GM18858 (cell line): Measurements from ENCODE around the gene PTPRM.

ENCODE experiments used
- ATAC-seq: cut with Tn5 transposase; IDR thresholded peaks from one replicate; pipeline ENCODE4 v1.9.1; 2021; ENCODE audit not compliant: unreplicated experiment

PTPRM gene

DNA sequence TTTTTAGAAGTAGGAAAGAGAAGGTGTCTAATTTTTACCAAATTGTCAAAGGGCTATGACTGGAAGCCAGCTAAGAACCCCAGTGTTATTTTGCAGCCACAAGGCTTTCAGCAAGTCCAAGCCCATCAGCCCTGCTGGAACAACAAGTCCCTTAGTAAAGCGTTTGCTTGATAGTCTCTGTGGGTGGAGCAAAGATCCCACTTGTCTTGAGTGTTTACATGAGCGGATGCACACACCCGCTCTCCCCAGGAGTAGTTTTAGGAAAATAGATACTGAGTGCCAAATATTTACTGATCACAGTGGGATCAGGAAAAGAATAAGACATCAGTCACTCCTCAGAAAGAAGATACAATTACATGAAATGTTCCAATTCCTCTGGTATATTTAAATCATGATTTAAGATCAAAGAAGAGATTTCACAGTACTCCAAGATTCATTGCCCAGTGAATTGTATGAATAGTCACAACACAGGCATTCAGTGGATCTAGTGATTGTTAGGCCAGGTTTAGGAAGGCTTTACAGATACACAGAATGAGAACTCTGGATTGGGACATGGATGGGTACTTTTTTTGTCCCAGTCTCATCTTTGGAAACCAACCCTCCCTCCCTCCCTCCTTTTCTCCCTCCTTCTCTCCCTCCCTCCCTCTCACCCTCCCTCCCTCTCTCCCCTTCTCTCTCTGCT lies 514.9 kb downstream of the PTPRM start:
- no peak for ATAC-seq

DNA sequence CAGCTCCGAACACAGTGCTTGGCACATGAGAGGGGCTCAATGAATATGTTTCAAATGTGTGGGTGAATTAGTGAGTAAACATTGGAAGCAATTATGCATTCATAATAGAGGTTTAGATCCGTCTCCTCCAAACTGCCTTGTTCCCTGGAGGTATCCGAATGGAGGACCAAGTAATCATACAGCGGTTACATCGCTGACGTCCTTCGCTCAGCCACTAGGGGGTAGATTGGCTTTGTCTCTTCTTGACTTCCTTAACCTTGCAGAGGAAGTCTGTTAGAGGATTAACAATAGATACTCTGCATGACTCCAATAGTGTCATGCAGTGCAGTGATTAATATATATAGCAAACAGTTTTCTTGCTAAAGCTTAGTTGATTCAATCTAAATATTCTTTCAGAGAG lies 517.0 kb downstream of the PTPRM start:
- ATAC-seq = no peak

DNA sequence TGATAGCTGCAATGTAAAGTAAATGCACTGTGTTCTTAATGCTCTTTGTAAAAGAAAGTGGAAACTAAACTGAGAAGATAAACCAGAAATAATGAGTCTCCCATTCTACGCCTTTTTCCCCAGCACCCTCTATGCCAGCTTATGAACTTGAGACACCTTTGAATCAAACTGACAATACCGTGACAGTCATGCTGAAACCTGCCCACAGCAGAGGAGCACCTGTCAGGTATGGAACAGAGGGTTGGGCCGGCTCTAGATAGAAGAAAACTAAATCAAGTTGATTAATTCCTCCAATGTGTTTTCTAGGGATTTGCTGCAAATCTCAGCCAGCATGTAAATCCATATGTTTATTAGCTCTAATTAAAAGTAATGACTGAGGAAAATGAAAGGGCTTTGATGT lies 521.5 kb downstream of the PTPRM start:
- ATAC-seq = no peak

DNA sequence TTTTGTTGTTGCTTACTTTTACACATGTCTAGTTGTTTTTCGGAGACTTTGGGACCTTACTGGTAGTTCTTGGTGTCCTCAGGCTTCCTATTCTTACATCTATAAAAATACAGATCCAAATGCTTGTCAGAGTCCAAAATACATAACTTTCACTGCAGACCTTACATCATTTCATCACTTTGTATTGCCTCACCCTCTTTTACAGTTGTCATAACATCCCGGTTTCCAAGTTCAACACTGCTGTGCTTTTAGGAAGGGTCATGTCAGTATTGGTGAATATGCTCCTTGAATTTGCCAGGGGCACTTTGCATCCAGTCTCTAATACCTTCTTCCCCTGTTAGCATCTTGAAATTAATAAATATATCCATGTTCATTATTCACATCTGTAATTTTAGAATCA lies 523.9 kb downstream of the PTPRM start:
- ATAC-seq = no peak

DNA sequence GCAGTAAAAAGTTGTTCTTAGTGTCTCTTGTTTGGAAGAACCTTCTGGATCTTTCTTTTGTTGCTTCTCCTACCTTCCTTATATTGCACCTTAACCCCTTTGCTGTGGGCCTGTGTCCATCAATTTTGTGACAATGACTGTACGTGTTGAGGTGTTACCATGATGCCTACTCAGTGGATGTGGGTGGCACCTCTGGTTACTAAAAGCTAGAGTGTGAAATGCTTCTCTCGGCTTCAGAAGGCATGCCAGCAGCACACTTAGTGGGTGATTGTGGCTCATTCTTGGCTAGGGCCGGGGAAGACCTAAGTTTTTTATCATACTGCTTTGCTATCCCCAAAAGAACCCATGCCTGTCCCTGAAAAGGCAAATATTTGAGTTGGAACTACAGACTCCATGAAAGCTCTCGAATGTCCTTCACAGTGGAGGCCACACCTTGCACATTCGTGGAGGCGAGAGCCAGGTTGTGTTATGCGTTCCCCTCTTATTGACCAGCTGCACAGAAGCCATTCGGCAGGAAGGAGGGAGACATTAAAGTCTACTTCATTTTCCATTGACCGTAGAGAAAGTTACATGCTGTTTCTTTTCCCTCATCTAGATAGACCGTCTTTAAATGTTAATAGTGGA lies 528.9 kb downstream of the PTPRM start:
- no peak for ATAC-seq

DNA sequence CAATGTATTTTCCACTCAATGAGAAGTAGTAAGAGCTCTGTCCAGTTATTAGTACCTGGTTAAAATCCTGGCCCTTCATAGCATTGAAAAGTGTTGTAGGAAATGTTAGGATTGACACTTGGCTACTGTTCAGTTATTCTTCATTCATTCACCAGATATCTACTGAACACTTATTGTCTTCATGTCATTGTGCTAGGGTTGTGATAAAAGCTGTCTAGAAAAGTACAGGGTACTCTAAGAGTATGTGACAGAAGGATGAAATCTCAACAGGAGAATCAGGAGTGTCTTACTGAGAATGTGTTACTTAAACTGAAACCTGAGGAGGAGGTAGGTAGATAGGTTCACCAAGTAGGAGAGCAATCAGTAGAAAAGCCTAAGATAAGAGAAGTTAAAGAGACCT lies 530.3 kb downstream of the PTPRM start:
- ATAC-seq = no peak

DNA sequence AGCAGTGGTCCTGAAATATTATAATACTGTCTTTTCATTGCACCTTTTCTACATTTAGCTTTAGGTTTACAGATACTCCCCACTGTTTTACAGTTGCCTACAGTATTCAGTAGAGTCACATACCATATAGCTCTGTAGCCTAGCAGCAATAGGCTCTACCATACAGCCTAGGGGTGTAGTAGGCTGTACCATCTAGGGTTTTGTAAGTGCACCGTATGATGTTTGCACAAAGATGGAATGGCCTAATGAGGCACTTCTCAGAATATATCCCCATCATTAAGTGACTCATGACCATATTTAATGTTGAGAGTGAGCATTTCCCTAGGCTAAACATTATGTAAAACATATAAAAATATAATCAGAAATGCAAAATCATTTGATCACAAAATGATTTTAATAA lies 530.8 kb downstream of the PTPRM start:
- no peak for ATAC-seq

DNA sequence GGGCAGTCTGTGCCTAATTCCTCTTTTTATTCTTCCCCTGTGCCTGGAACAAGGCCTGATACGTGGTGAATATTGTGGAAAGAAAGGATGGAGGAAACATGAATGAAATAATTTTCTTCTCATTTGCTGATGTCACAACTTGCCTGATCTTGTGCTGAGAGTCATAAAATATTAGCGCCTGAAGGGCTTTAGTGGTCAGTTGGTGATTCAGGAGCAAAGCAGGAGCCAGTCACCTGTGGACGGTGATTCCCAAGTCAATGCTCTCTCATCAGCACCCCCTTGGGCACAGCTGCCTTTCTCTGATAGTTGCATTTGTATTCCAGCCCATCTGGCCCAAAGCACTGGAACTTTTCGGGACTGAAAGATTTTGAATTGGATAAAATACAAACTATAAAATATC lies 539.5 kb downstream of the PTPRM start:
- ATAC-seq = no peak

DNA sequence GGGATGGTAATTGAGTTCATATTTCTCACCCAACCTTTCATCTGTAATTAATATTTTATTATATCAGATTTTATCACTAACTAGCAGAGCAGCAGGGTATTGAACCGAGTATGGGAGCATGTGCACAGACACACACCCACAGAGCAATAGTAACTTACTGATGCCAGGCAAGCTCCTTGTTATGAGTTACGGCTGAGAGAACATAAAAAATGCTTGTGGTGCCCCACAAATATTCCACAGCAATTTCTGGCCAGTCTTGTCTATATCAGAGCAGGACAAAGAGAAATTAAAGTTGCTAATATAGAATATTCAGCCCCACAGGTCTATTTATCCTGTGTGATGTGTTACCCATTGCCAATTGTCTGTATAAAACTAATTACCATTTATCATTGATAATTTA lies 540.3 kb downstream of the PTPRM start:
- no peak for ATAC-seq

DNA sequence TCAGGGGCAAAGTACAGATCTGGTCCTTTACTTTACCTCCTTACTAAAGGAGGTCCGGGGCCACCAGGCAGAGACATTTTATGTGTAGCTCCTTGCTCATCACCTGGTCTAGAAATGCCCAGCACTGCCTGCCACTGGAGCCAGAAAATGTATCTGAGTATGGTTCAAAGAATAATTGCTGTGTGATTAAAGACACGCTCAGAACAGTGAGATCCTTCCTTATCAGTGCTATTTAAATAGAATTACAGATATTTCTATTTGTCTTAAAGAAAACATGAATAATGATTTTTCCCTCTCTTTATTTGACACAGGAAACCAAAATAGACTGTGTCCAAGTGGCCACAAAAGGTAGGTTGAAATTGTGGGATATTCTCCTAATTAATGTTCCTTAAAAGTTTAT lies 547.4 kb downstream of the PTPRM start:
- no peak for ATAC-seq

DNA sequence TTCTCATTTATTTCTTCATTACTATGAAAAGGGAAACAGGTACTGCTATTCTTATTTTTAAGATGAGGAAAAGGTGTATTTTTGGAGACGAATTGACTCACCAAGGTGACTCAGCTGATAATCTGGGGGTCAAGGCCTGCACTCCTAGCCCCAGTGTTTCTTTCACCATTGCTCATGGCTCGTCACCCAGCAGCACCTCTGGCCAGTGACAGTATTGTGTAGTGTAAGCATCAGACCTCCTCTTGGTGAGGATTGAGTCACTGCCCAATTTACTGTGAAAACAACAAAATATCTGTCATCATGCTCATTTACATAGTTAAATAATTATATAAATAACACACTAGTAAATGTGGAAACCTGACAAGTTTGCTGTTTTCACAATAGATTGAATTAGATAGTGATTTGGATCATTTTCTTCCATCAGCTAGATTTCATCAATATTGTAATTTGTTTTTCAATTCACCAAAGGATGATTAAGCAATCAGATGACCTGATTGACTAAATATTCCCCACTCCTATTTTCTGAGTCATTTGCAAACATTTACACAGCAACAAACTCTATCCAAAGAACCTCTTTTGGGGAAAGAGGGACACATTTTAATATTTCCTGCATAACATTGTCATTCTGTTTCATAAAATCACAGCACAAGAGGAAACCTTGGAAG lies 549.4 kb downstream of the PTPRM start:
- no peak for ATAC-seq

DNA sequence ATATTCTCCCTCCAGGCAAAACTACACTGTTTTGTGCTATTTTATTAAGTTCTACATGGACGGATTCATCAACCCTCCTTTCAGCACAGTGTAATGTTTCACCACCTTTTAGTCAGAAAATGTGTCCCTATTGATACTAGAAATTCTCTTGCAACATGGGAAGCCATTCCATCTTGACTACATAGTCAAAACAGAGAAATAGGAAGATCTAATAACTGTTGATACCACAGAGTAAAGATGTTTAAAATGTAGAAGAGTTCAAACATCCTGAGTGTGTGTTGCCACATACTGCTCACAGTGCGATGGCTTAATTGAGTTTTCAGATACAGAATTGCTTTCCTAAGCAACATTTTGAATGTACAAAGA lies 549.9 kb downstream of the PTPRM start:
- no peak for ATAC-seq

DNA sequence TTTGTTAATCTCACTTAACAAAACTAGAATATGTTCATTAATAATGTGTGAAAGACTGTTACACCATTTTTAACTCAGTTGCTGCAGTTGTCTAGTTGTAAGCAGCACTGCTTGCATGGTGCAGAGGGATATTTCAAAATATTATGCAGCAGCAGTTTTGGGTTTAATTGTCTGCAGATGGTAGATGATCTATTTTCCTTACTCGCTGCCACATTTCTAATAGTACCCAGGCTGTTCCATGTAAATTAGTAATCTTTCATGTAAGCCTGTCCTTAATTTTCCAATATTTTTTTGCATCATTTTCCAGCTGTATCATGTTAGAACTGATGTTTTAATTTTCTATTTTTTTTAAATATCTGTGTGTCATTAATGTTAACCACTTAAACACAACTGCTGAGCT lies 554.0 kb downstream of the PTPRM start:
- ATAC-seq = no peak

DNA sequence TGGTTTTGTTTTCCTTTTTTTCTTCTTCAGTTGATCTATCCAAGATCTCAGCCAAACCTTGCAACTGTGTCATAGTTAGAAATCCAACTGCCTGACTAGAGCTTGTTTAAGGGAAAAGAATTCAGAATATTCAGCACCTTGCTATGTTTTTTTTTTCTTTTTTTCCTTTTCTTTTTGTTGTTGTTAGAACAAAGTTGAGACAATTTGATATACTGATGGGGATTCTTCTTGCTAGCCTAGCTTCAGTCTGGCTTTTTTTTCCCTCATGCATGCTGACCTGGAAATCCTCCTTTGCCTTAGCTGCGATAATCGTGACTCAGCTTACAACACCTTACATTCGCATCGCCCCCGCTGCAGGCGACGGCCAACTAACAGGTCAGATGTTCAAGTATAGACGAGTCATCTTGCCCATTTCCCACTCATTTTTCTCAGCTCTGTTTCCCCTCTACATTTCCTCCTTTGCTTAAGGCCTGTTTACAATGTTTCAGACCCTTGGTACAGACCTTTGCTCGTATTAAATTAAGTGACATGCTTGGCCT lies 554.9 kb downstream of the PTPRM start:
- ATAC-seq = no peak

DNA sequence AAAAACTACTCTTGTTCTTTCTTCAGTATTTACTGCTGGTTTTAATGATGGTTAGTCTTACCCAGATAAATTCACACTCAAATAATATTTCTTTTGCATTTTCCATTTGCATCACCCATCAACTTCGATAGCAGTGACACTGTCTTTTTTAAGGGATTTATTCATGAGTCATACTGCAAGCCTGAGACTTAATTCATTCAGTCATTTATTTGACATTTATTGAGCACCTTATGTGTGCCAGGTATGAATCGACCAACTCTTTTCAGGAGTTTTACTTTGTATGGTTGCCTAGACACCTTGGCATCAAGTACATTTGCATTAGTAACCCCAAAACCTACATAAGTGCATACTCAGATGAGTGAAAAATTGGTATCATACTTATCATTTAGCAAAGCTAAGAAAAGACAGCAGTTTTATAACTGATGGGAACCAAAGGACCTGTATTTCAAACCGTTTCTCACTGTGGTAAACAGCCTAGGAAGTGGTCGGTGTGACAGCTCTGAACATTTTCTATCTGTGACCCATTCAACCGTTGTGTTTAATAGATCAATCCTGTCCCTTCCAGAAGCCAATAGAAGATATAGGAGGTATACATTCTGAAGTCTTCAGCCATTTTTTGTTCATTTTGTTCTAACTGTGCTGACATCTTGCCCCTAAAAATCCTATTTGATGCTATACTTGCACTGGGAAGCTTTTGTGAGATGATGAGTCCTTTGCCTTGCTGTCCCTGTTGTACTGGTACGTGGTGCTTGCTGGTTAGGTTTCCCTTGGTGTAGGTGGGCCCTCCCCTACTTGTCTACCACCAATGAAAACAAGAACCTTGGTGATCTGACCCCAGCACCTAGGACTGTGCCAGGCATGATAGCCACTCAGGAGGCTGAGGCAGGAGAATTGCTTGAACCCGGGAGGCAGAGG lies 557.4 kb downstream of the PTPRM start:
- no peak for ATAC-seq

DNA sequence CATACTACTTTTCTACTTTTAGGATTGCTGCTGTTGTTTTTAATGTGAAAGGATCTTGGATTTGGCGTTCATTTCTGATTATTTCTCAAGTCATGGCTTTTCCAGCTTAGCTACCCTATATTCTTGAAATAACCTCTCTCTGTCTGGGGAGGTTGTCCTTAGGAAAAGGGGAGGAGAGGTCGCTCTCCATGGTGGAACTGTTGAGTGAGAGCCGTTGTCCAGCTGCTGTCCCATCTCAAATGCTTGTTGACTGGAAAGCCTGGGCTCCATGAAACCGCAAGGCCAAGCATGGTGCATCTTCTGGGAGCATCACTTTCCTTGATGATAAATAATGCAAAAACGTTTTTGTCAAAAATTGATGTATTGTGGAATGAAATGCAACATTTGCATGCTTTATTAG lies 563.0 kb downstream of the PTPRM start:
- ATAC-seq = no peak

DNA sequence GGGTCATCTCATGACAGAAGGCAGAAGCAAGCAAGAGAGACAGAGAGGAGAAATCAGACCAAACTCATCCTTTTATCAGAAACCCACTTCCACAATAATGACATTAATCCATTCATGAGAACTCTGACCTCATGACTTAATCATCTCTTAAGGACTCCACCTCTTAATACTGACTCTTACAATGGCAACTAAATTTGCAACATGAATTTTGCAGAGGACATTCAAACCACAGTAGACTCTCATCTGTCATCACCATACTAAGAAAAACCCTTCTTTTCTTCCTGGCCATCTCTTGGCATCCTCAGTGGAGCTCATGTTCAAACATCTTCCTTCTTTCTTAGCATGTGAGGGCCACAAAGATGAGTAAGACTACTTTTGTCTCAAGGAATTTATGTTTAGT lies 565.9 kb downstream of the PTPRM start:
- ATAC-seq = no peak

DNA sequence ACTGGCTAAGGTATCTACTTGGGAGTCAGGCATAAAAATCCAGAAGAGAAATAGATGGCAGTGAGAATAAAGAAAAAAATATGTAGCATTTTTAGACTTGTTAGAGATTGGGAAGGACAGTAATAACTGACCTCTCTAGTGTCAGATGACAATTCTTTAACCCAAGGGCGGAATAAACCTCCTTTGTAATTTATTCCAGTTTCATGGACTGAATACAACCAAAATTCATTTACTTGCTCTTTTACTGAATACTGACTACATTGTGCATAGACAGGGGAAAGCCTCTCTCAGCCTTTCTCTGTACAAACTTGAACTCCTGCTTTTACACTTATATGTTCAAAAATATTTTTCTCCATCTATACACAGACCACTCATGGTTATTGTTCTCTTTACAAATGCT lies 566.8 kb downstream of the PTPRM start:
- no peak for ATAC-seq

DNA sequence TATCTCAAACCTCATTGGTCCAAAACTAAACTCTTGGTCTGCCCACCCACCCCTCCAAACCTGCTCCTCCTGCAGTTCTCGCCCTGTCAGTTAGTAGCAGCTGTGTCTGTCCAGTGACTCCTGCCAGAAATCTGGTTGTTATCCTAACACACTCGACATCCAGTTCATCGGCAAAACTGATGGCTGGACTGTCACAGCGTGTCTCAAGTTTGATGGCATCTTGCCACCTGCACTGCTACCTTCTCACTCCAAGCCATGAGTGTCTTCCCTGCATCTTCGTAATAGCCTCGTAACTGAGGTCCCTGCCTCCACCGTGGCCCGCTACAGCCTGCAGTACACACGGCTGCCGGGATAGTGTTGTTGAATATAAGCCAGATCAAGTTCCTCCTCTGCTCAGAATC lies 572.0 kb downstream of the PTPRM start:
- ATAC-seq = no peak

DNA sequence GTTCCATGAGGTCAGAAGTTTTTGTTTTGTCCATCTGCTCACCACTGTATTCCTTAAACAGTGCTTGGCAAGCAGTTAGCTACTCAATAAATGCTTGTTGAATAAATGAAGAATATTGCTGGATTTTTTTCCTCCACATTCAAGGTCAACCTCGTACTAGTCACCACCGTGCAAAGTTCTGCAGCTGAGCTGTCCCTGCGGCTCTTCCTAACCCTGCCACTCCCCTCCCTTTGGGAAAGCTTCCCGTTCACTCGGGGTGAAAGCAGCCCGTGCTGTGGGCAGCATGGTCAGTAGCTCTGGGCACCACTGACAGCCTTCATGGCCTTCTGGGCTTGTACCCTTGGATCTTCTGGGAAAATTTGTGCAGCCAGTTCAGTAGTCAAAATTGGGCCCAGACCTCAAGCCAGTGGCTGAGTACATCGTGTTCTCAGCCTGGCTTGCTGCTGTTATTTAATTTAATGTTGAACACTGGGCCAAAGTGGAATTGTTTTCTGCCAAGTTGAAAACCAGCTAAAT lies 572.8 kb downstream of the PTPRM start:
- no peak for ATAC-seq

DNA sequence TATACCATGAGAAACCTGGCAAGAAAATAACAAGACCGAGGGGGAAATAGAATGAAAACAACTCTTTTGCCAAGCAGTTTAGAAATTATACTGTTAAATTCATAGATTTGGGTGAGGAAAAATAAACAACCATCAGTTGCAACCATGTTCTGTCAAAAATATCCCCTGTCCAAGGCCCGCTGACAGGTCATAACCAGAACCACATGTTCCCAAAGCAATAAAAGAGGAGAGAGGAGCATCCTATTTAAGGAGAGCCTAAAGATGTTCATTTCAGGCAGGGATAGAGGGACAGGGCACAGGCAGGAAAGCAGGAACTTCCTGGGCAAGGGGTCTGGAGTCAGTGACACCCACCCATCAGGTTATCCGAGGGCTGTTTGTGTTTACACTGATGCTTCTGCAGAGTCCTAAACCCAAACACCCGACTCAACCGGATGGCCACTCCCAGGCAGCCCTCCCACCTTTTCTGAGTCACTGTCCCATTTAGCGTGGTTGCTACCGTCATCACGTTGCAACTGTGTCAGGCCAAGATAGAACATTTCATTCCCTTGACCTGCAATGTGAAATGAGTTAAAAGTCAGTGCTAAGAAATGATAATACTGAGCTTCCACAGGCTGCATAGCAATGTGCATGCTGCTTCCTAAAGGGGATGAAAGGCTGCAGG lies 573.9 kb downstream of the PTPRM start:
- no peak for ATAC-seq
